Neural progenitor cell (in vitro differentiated cells): ENCODE measurements around the gene MYH3. TPM values are rescaled to one million over a fixed set of nuclear protein-coding genes. Genes with fewer than 3 reads are reported as not detected.

Experiments used
- DNase-seq: peaks from one replicate; pipeline ENCODE4 v3.0.0-alpha.2; 2016; ENCODE audit warnings: low spot score
- H2AFZ ChIP-seq: fragments of 200-600 bp; sonication (generic); replicated peaks from 2 replicates; pipeline ENCODE4 v1.6.1; 2016; ENCODE audit warnings: antibody characterized with exemption
- H3F3A ChIP-seq: fragments of 200-600 bp; sonication (generic); 2 replicates; pipeline ENCODE4 v1.6.1; 2016; ENCODE audit warnings: antibody characterized with exemption, low read depth
- H3K27ac ChIP-seq: fragments of 200-600 bp; sonication (generic); 2 replicates; pipeline ENCODE4 v1.5.1; 2016; ENCODE audit warnings: mild to moderate bottlenecking
- H3K27me3 ChIP-seq: fragments of 200-600 bp; sonication (generic); 2 replicates; pipeline ENCODE4 v1.6.1; 2016; ENCODE audit warnings: mild to moderate bottlenecking, moderate library complexity
- H3K36me3 ChIP-seq: fragments of 200-600 bp; sonication (generic); 2 replicates; pipeline ENCODE4 v1.5.1; 2016
- H3K4me1 ChIP-seq: fragments of 200-600 bp; sonication (generic); 2 replicates; pipeline ENCODE4 v1.6.1; 2016; ENCODE audit warnings: mixed run types
- H3K4me2 ChIP-seq: fragments of 200-600 bp; sonication (generic); 2 replicates; pipeline ENCODE4 v1.6.1; 2016
- H3K4me3 ChIP-seq: fragments of 200-600 bp; sonication (generic); 2 replicates; pipeline ENCODE4 v1.5.1; 2016
- H3K79me2 ChIP-seq: fragments of 200-600 bp; sonication (generic); 2 replicates; pipeline ENCODE4 v1.6.1; 2016; ENCODE audit warnings: low read depth
- H3K9ac ChIP-seq: fragments of 200-600 bp; sonication (generic); 2 replicates; pipeline ENCODE4 v1.6.1; 2016
- H3K9me3 ChIP-seq: fragments of 200-600 bp; sonication (generic); 2 replicates; pipeline ENCODE4 v1.5.1; 2016; ENCODE audit warnings: low read depth
- H4K20me1 ChIP-seq: fragments of 200-600 bp; sonication (generic); 2 replicates; pipeline ENCODE4 v1.6.1; 2016; ENCODE audit warnings: low read depth
- H3K27ac Mint-ChIP-seq: 3 replicates; pipeline ENCODE4 v1.8.0; 2021; ENCODE audit warnings: mixed read lengths
- H3K27me3 Mint-ChIP-seq: 2 replicates; pipeline ENCODE4 v1.8.0; 2022; ENCODE audit warnings: low read depth, mild to moderate bottlenecking, inconsistent platforms, moderate library complexity, mixed read lengths; ENCODE audit not compliant: insufficient read depth
- H3K36me3 Mint-ChIP-seq: 3 replicates; pipeline ENCODE4 v1.8.0; 2021; ENCODE audit warnings: mixed read lengths
- H3K4me1 Mint-ChIP-seq: 3 replicates; pipeline ENCODE4 v1.8.0; 2021; ENCODE audit warnings: mixed read lengths
- H3K4me3 Mint-ChIP-seq: 3 replicates; pipeline ENCODE4 v1.8.0; 2021; ENCODE audit warnings: mild to moderate bottlenecking, moderate library complexity, mixed read lengths
- H3K9me3 Mint-ChIP-seq: 3 replicates; pipeline ENCODE4 v1.8.0; 2020; ENCODE audit warnings: mixed read lengths
- CTCF ChIP-seq: fragments of 200-600 bp; sonication (generic); IDR thresholded peaks from 2 replicates; pipeline ENCODE4 v1.5.1; 2017; ENCODE audit warnings: antibody characterized with exemption, mild to moderate bottlenecking
- EZH2 ChIP-seq: fragments of 200-600 bp; sonication (generic); IDR thresholded peaks from 2 replicates; pipeline ENCODE4 v1.6.1; 2017; ENCODE audit warnings: antibody characterized with exemption, mild to moderate bottlenecking, moderate library complexity
- EZH2phosphoT487 ChIP-seq: fragments of 200-600 bp; sonication (generic); IDR thresholded peaks from 2 replicates; pipeline ENCODE4 v1.6.1; 2017; ENCODE audit warnings: antibody characterized with exemption
- total RNA-seq: library from RNA; depleted of rRNA; stranded (reverse); fragments of >200 nt; gene quantifications from 2 replicates; pipeline ENCODE4 v1.2.3, GENCODE V29; 2015; ENCODE audit warnings: low replicate concordance

MYH3 gene
- total RNA-seq, 1 donor from 2014 or later, result 0.36 TPM

- Histone ChIP-seq H3K27me3 (no peaks in the 10 kb centered on the region), H3K9ac (no peak overlapping the region), H3K36me3 (no peaks in the 10 kb centered on the region), H2AFZ (peak overlapping the region; percentile 53), H3K4me3 (no peak overlapping the region), H3K79me2 (no peaks in the 10 kb centered on the region), H3K27ac (no peak overlapping the region), H4K20me1 (no peaks in the 10 kb centered on the region), H3F3A (peaks cover 5% of the 10 kb centered on the region), H3K9me3 (no peaks in the 10 kb centered on the region), H3K4me2 (no peak overlapping the region), H3K4me1 (no peaks in the 10 kb centered on the region)
- TF ChIP-seq EZH2phosphoT487 (no peak), CTCF (peak; percentile 93), EZH2 (no peak)
- H3K27me3 Mint-ChIP-seq, result peaks cover 10% of the 10 kb centered on the region
- no peaks in the 10 kb centered on the region for H3K9me3 Mint-ChIP-seq
- H3K36me3 Mint-ChIP-seq, result no peaks in the 10 kb centered on the region
- DNase-seq, result peak; percentile 87
- peak overlapping the region; percentile 62 for H3K27ac Mint-ChIP-seq
- peaks cover 4% of the 10 kb centered on the region for H3K4me1 Mint-ChIP-seq
- peak overlapping the region; percentile 44 for H3K4me3 Mint-ChIP-seq
These were observed 38.9 kb downstream of the MYH3 start for GRCh38 chr17:10618202-10618635.

GRCh38 chr17:10617120-10617505 is 40.0 kb downstream of the MYH3 start:
- no peak overlapping the region for H3K4me3 ChIP-seq
- H3K9me3 Mint-ChIP-seq, result no peaks in the 10 kb centered on the region

GRCh38 chr17:10616502-10617119 is 40.5 kb downstream of the MYH3 start:
- Histone ChIP-seq H3K4me3 (no peak overlapping the region), H3K4me1 (no peaks in the 10 kb centered on the region), H3K27ac (no peak overlapping the region), H3K79me2 (no peaks in the 10 kb centered on the region), H3F3A (peaks cover 5% of the 10 kb centered on the region), H3K9ac (no peak overlapping the region), H2AFZ (peak overlapping the region; percentile 45), H3K36me3 (no peaks in the 10 kb centered on the region), H3K27me3 (no peaks in the 10 kb centered on the region), H3K9me3 (no peaks in the 10 kb centered on the region), H3K4me2 (no peak overlapping the region), H4K20me1 (no peaks in the 10 kb centered on the region)
- H3K27ac Mint-ChIP-seq, result no peak overlapping the region
- peaks cover 4% of the 10 kb centered on the region for H3K4me1 Mint-ChIP-seq
- peak; percentile 88 for DNase-seq
- peaks cover 10% of the 10 kb centered on the region for H3K27me3 Mint-ChIP-seq
- no peaks in the 10 kb centered on the region for H3K36me3 Mint-ChIP-seq
- no peak overlapping the region for H3K4me3 Mint-ChIP-seq
- no peaks in the 10 kb centered on the region for H3K9me3 Mint-ChIP-seq
- TF ChIP-seq CTCF (peak; percentile 98), EZH2 (no peak)

More at GRCh38 chr17:10617120-10617505, 40.0 kb downstream of the MYH3 start:
- H3K36me3 ChIP-seq, result no peaks in the 10 kb centered on the region
- no peak overlapping the region for H3K27ac Mint-ChIP-seq
- peaks cover 4% of the 10 kb centered on the region for H3K4me1 Mint-ChIP-seq
- H3K9me3 ChIP-seq, result no peaks in the 10 kb centered on the region
- no peak overlapping the region for H3K9ac ChIP-seq
- no peak overlapping the region for H3K27ac ChIP-seq
- H4K20me1 ChIP-seq, result no peaks in the 10 kb centered on the region
- H3K27me3 Mint-ChIP-seq, result peaks cover 10% of the 10 kb centered on the region
- TF ChIP-seq CTCF (no peak), EZH2 (no peak), EZH2phosphoT487 (no peak)
- no peaks in the 10 kb centered on the region for H3K27me3 ChIP-seq
- no peaks in the 10 kb centered on the region for H3K4me1 ChIP-seq
- H2AFZ ChIP-seq, result peak overlapping the region; percentile 45
- H3K4me3 Mint-ChIP-seq, result no peak overlapping the region
- no peak overlapping the region for H3K4me2 ChIP-seq
- no peaks in the 10 kb centered on the region for H3K36me3 Mint-ChIP-seq
- H3K79me2 ChIP-seq, result no peaks in the 10 kb centered on the region
- H3F3A ChIP-seq, result peaks cover 5% of the 10 kb centered on the region
- DNase-seq, result no peak
